Endothelial cell of umbilical vein (primary cell): ENCODE data around the gene SPATA33. TPM values are rescaled to one million over a fixed set of nuclear protein-coding genes. Genes with fewer than 3 reads are reported as not detected.

Experiments used
- BruUV-seq: library from RNA; stranded (reverse); fragments of 400-500 nt; replicated peaks from 2 replicates; lab custom pipeline; 2021; lab: Mats Ljungman, UMichigan
- CTCF ChIA-PET: fragments of 300-600, 350-600 bp; sonication (Branson Sonifier 250); formaldehyde crosslinking; loops from one replicate; lab custom pipeline; 2021; ENCODE audit warnings: antibody characterized with exemption, inconsistent platforms; lab: Charles Lee
- POLR2A ChIA-PET: fragments of 300-600, 350-600 bp; sonication (Branson Sonifier 250); formaldehyde crosslinking; loops from one replicate; lab custom pipeline; 2021; ENCODE audit warnings: antibody characterized with exemption, inconsistent platforms; lab: Charles Lee
- DNase-seq: peaks from one replicate; pipeline ENCODE4 v3.0.0-alpha.2; 2011; ENCODE audit warnings: low read depth, low spot score
- FAIRE-seq: peaks from 2 replicates; lab custom pipeline; 2011; peaks lifted over from hg19 to GRCh38; lab: Jason Lieb, UNC
- H2AFZ ChIP-seq: 2 replicates; pipeline ENCODE4 v1.6.0; 2012; ENCODE audit warnings: low read depth, low read length, control low read depth, inconsistent platforms
- H3K27ac ChIP-seq: 2 replicates; pipeline ENCODE4 v1.5.1; 2011; ENCODE audit warnings: low read depth, mild to moderate bottlenecking, control low read depth, low read length, moderate library complexity; ENCODE audit not compliant: insufficient read depth
- H3K27me3 ChIP-seq, 2 experiments: 2 replicates each; pipeline versions ENCODE4 v1.6.0 to v1.6.1; 2011; ENCODE audit warnings: low read length in 2 of 2, mixed read lengths in 1 of 2; ENCODE audit not compliant: control insufficient read depth in 2 of 2, insufficient read depth in 2 of 2
- H3K36me3 ChIP-seq, 2 experiments: 2 replicates in 1 of 2; 3 replicates in 1 of 2; pipeline ENCODE4 v1.5.1; 2011; ENCODE audit warnings: low read length in 2 of 2, mild to moderate bottlenecking in 1 of 2, moderate library complexity in 1 of 2; ENCODE audit not compliant: control insufficient read depth in 2 of 2, insufficient read depth in 2 of 2; ENCODE audit errors: extremely low read depth in 1 of 2
- H3K4me1 ChIP-seq: 3 replicates; pipeline ENCODE4 v1.5.1; 2011; ENCODE audit warnings: mild to moderate bottlenecking, low read length; ENCODE audit not compliant: control insufficient read depth, insufficient read depth; ENCODE audit errors: extremely low read depth
- H3K4me2 ChIP-seq: 2 replicates; pipeline ENCODE4 v1.6.1; 2011; ENCODE audit warnings: low read length, control low read depth, mixed read lengths; ENCODE audit not compliant: insufficient read depth
- H3K4me3 ChIP-seq, 3 experiments: fragments of 200-600 bp in 1 of 3; sonication (generic), shearing (Covaris generic) in 1 of 3; replicated peaks in 1 of 3; 2 replicates each; pipeline ENCODE4 v1.5.1; 2011 to 2016; ENCODE audit warnings: control low read depth in 3 of 3, low read length in 3 of 3, mild to moderate bottlenecking in 2 of 3, inconsistent platforms in 1 of 3, low read depth in 1 of 3, moderate library complexity in 1 of 3; ENCODE audit not compliant: insufficient read depth in 1 of 3
- H3K79me2 ChIP-seq: 2 replicates; pipeline ENCODE4 v1.6.0; 2012; ENCODE audit warnings: low read length, inconsistent platforms; ENCODE audit not compliant: control insufficient read depth, insufficient read depth
- H3K9ac ChIP-seq: replicated peaks from 2 replicates; pipeline ENCODE3; 2011; ENCODE audit warnings: low read length, control low read depth; ENCODE audit not compliant: insufficient read depth; ENCODE audit errors: extremely low read depth
- H3K9me1 ChIP-seq: replicated peaks from 3 replicates; pipeline ENCODE4 v1.6.0; 2011; ENCODE audit warnings: mild to moderate bottlenecking, low read length; ENCODE audit not compliant: control insufficient read depth, insufficient read depth; ENCODE audit errors: extremely low read depth
- H3K9me3 ChIP-seq: replicated peaks from 2 replicates; pipeline ENCODE4 v1.5.1; 2012; ENCODE audit warnings: low read length, inconsistent platforms; ENCODE audit not compliant: control insufficient read depth, insufficient read depth
- H4K20me1 ChIP-seq: replicated peaks from 2 replicates; pipeline ENCODE3; 2011; ENCODE audit warnings: mild to moderate bottlenecking, low read length; ENCODE audit not compliant: control insufficient read depth, insufficient read depth; ENCODE audit errors: extremely low read depth
- CTCF ChIP-seq, 2 donors: IDR thresholded peaks; 1 replicate in 1 of 2; 2 replicates in 1 of 2; pipeline ENCODE4 v1.5.1; 2011; ENCODE audit warnings: low read length in 2 of 2, mild to moderate bottlenecking in 2 of 2, moderate library complexity in 2 of 2, control low read depth in 1 of 2, inconsistent platforms in 1 of 2, low read depth in 1 of 2; ENCODE audit not compliant: insufficient read depth in 1 of 2; ENCODE audit errors: extremely low read depth in 1 of 2
- EZH2 ChIP-seq: IDR thresholded peaks from 2 replicates; pipeline ENCODE4 v1.6.1; 2012; ENCODE audit warnings: borderline replicate concordance, low read depth, mild to moderate bottlenecking, moderate library complexity, low read length, inconsistent platforms; ENCODE audit not compliant: severe bottlenecking
- FOS ChIP-seq: IDR thresholded peaks from 2 replicates; pipeline ENCODE4 v1.6.1; 2011; ENCODE audit warnings: mild to moderate bottlenecking, low read length, moderate library complexity, borderline replicate concordance; ENCODE audit not compliant: insufficient read depth
- GATA2 ChIP-seq: IDR thresholded peaks from 2 replicates; pipeline ENCODE4 v1.7.0; 2011; ENCODE audit warnings: low read depth, mild to moderate bottlenecking, moderate library complexity, mixed read lengths, low read length; ENCODE audit not compliant: insufficient read length, insufficient read depth
- JUN ChIP-seq: IDR thresholded peaks from 2 replicates; pipeline ENCODE4 v1.6.1; 2011; ENCODE audit warnings: borderline replicate concordance, low read depth; ENCODE audit not compliant: insufficient read length, insufficient read depth
- MYC ChIP-seq: IDR thresholded peaks from one replicate; pipeline ENCODE4 v1.6.1; 2011; ENCODE audit warnings: mild to moderate bottlenecking, low read depth, low read length
- POLR2A ChIP-seq: IDR thresholded peaks from 2 replicates; pipeline ENCODE4 v1.6.1; 2012; ENCODE audit warnings: low read depth, mild to moderate bottlenecking, control low read depth, low read length
- POLR2AphosphoS5 ChIP-seq: IDR thresholded peaks from 2 replicates; pipeline ENCODE4 v1.6.1; 2012; ENCODE audit warnings: low read depth, mild to moderate bottlenecking, control low read depth, low read length, moderate library complexity; ENCODE audit not compliant: insufficient read depth
- dilution Hi-C: fragments of 300-500 bp; cut with MboI; formaldehyde crosslinking; loops from one replicate; pipeline ENCODE4 v1.15.0; 2019; ENCODE audit warnings: low sequenced_read_pairs; ENCODE audit not compliant: extremely low pct_ligation_motif_present
- intact Hi-C: fragments of 100-400 bp; cut with micrococcal nuclease; formaldehyde crosslinking; loops from one replicate; pipeline ENCODE4 v1.10.0; 2022
- polyA plus RNA-seq, 4 experiments: library from polyadenylated mRNA; depleted of rRNA in 3 of 4; stranded (reverse) in 3 of 4; unstranded in 1 of 4; fragments of >200 nt; gene quantifications; 2 replicates each; pipeline versions ENCODE4 v1.2.1 to v1.2.3, GENCODE V29; 2011 to 2012; ENCODE audit warnings: missing spikeins in 1 of 4
- total RNA-seq: library from RNA; stranded (reverse); gene quantifications from 2 replicates; pipeline ENCODE4 v1.2.3, GENCODE V29; 2021
- TF ChIP-seq, protein P1 (sequence below): IDR thresholded peaks from 2 replicates; pipeline ENCODE4 v1.6.1; 2011; ENCODE audit not compliant: insufficient read depth, insufficient read length

SPATA33 gene
- total and polyA plus RNA-seq, 2 donors (not counting 3 experiments of a cell fraction or from before 2014, with no cell fraction given): 3.5 to 11.4 TPM

DNA sequence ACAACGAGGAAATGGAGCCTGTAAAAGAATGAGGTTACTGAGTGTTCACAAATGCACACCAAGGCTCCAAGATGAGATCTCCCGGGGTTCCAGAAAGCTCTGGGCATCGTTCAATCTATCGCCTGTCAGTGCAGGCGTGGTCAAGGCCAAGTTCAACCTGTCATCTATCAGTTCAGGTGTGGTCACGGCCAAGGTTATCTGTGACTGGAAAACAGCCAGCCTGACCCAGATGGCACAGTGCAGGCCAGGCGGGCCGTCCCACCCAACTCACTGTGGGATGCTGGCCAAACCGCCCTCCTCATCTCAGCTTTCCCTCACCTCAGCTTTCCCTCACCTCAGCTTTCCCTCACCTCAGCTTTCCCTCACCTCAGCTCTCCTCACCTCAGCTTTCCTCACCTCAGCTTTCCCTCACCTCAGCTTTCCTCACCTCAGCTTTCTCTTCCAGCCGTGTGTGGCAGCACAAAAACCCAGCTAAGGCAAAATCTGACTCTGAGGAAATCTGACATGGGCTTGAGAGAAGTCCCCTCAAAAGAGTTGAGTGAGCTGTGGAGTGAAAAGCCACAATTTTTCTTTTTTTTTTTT is 2.5 kb upstream of the SPATA33 start:
- H3K4me1 ChIP-seq: peaks cover 13% of the 10 kb centered on the region
- BruUV-seq: no TSS peak
- H3K27me3 ChIP-seq: no peaks in the 10 kb centered on the region
- peaks cover 39% of the 10 kb centered on the region for H3K79me2 ChIP-seq
- no peaks in the 10 kb centered on the region for H4K20me1 ChIP-seq
- dilution Hi-C loops: no loop called here
- no peaks in the 10 kb centered on the region for H3K9me1 ChIP-seq
- no peak for FAIRE-seq
- intact Hi-C loops: no loop called here
- DNase-seq: no peak
- TF ChIP-seq, protein P1, sequence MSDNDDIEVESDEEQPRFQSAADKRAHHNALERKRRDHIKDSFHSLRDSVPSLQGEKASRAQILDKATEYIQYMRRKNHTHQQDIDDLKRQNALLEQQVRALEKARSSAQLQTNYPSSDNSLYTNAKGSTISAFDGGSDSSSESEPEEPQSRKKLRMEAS: no peak
- TF ChIP-seq GATA2 (no peak), CTCF (IDR thresholded peaks at IDR 0.05; ENCODE audit: extremely low read depth in 1 of 2, insufficient read depth in 1 of 2, low read depth in 1 of 2, low read length in 2 of 2) (no peak), EZH2 (no peak), JUN (no peak), MYC (no peak), POLR2A (no peak), POLR2AphosphoS5 (no peak), FOS (no peak)
- H3K4me2 ChIP-seq: no peak overlapping the region
- ChIA-PET POLR2A (no interaction called here), CTCF (interaction anchor here (1.3 to 1.8 kb wide), 2 partner anchors 40 to 45 kb away, joined by 5 to 8 read pairs; no protein-coding TSS in a partner anchor)
- no peak overlapping the region for H3K4me3 ChIP-seq
- H2AFZ ChIP-seq: no peak overlapping the region
- no peak overlapping the region for H3K27ac ChIP-seq
- no peaks in the 10 kb centered on the region for H3K9me3 ChIP-seq
- H3K36me3 ChIP-seq: peaks cover 0 to 13% of the 10 kb centered on the region in 2 experiments
- H3K9ac ChIP-seq: no peak overlapping the region
